Hematopoietic multipotent progenitor cell treated with erythropoietin and hydrocortisone succinate and interleukin-3 and kit ligand, for 17 days (in vitro differentiated cells): Measurements from ENCODE around the gene CYP3A7.
"Not testable (repeated sequence)": the region's sequence is repeated elsewhere in the genome, so short reads cannot be mapped to it uniquely, and the experiment has no call there.

ENCODE experiments used
- DNase-seq: peaks from one replicate; pipeline ENCODE4 v3.0.0-alpha.2; 2015; ENCODE audit warnings: low spot score

CYP3A7 gene

GRCh38 chr7:99666013-99666395 is 69.0 kb downstream of the CYP3A7 start:
- DNase-seq = no peak

GRCh38 chr7:99665312-99666012 is 69.5 kb downstream of the CYP3A7 start:
- peak; percentile 43 for DNase-seq

- DNase-seq = not testable (repeated sequence)
Measured at GRCh38 chr7:99657879-99658278, 77.1 kb downstream of the CYP3A7 start.
